H9 (cell line): ENCODE results near the gene PTK7. TPM values are rescaled to one million over a fixed set of nuclear protein-coding genes. Genes with fewer than 3 reads are reported as not detected.
A peak's percentile ranks its signal among the peaks of the same experiment; 100 is the strongest.
"Not testable (repeated sequence)": the region's sequence is repeated elsewhere in the genome, so short reads cannot be mapped to it uniquely, and the experiment has no call there.

ENCODE experiments used
- DNase-seq: peaks from one replicate; pipeline ENCODE4 v3.0.0-alpha.2; 2017
- H2AFZ ChIP-seq: one replicate; pipeline ENCODE4 v1.6.1; 2013; ENCODE audit warnings: mild to moderate bottlenecking, low read length, control low read depth, moderate library complexity
- H2AK5ac ChIP-seq: 2 replicates; pipeline ENCODE4 v1.6.1; 2013; ENCODE audit warnings: low read length, control low read depth, mixed read lengths; ENCODE audit not compliant: insufficient read length
- H2BK120ac ChIP-seq: one replicate; pipeline ENCODE4 v1.6.1; 2013; ENCODE audit warnings: low read depth, mild to moderate bottlenecking, low read length, control low read depth, inconsistent platforms; ENCODE audit not compliant: poor library complexity, severe bottlenecking
- H2BK12ac ChIP-seq: 2 replicates; pipeline ENCODE4 v1.6.1; 2013; ENCODE audit warnings: low read length, control low read depth, mixed read lengths, low read depth; ENCODE audit not compliant: insufficient read length
- H2BK15ac ChIP-seq: 2 replicates; pipeline ENCODE4 v1.6.1; 2013; ENCODE audit warnings: low read depth, low read length, control low read depth
- H2BK20ac ChIP-seq: one replicate; pipeline ENCODE4 v1.6.1; 2013; ENCODE audit warnings: low read depth, mild to moderate bottlenecking, low read length, control low read depth, inconsistent platforms; ENCODE audit not compliant: poor library complexity, severe bottlenecking
- H2BK5ac ChIP-seq: 2 replicates; pipeline ENCODE4 v1.6.1; 2013; ENCODE audit warnings: low read length, control low read depth, mixed read lengths; ENCODE audit not compliant: insufficient read length
- H3K14ac ChIP-seq: 2 replicates; pipeline ENCODE4 v1.6.1; 2013; ENCODE audit warnings: low read length, control low read depth; ENCODE audit not compliant: insufficient read depth
- H3K18ac ChIP-seq: 2 replicates; pipeline ENCODE4 v1.6.1; 2013; ENCODE audit warnings: low read depth, mild to moderate bottlenecking, mixed read lengths, low read length, control low read depth; ENCODE audit not compliant: insufficient read length
- H3K23ac ChIP-seq: 2 replicates; pipeline ENCODE4 v1.6.1; 2013; ENCODE audit warnings: low read length, control low read depth, mixed read lengths, low read depth; ENCODE audit not compliant: insufficient read length
- H3K23me2 ChIP-seq: 2 replicates; pipeline ENCODE4 v1.6.1; 2013; ENCODE audit warnings: low read depth, mild to moderate bottlenecking, mixed read lengths, low read length, control low read depth; ENCODE audit not compliant: insufficient read length, poor library complexity, severe bottlenecking
- H3K27ac ChIP-seq: 2 replicates; pipeline ENCODE4 v1.5.1; 2013; ENCODE audit warnings: low read length, control low read depth, mixed read lengths, low read depth; ENCODE audit not compliant: insufficient read length
- H3K27me3 ChIP-seq: 2 replicates; pipeline ENCODE4 v1.6.1; 2013; ENCODE audit warnings: low read length, control low read depth, inconsistent platforms; ENCODE audit not compliant: insufficient read depth
- H3K4ac ChIP-seq: 2 replicates; pipeline ENCODE4 v1.6.1; 2013; ENCODE audit warnings: low read depth, mild to moderate bottlenecking, control low read depth, inconsistent platforms, low read length, moderate library complexity
- H3K4me1 ChIP-seq: 2 replicates; pipeline ENCODE4 v1.6.1; 2013; ENCODE audit warnings: low read length, control low read depth, inconsistent platforms; ENCODE audit not compliant: insufficient read depth
- H3K4me2 ChIP-seq: 2 replicates; pipeline ENCODE4 v1.6.1; 2013; ENCODE audit warnings: low read length, control low read depth, mixed read lengths; ENCODE audit not compliant: insufficient read length, insufficient read depth
- H3K56ac ChIP-seq: 2 replicates; pipeline ENCODE4 v1.6.1; 2013; ENCODE audit warnings: low read depth, mild to moderate bottlenecking, mixed read lengths, low read length, control low read depth; ENCODE audit not compliant: insufficient read length
- H3K79me1 ChIP-seq: 2 replicates; pipeline ENCODE4 v1.6.1; 2013; ENCODE audit warnings: low read depth, mild to moderate bottlenecking, moderate library complexity, low read length, control low read depth, inconsistent platforms; ENCODE audit not compliant: insufficient read depth, poor library complexity, severe bottlenecking
- H3K79me2 ChIP-seq: 2 replicates; pipeline ENCODE4 v1.6.1; 2013; ENCODE audit warnings: low read length, control low read depth, inconsistent platforms; ENCODE audit not compliant: insufficient read depth
- H3K9ac ChIP-seq: 2 replicates; pipeline ENCODE4 v1.6.1; 2013; ENCODE audit warnings: low read length, control low read depth, mixed read lengths; ENCODE audit not compliant: insufficient read length; ENCODE audit errors: extremely low read depth
- H3K9me3 ChIP-seq: one replicate; pipeline ENCODE4 v1.6.1; 2013; ENCODE audit warnings: low read depth, low read length, inconsistent platforms; ENCODE audit not compliant: control insufficient read depth
- H3T11ph ChIP-seq: one replicate; pipeline ENCODE4 v1.6.1; 2013; ENCODE audit warnings: mild to moderate bottlenecking, low read length, control low read depth, inconsistent platforms
- H4K20me1 ChIP-seq: one replicate; pipeline ENCODE4 v1.6.1; 2013; ENCODE audit not compliant: control insufficient read depth, insufficient read length, insufficient read depth
- H4K5ac ChIP-seq: 2 replicates; pipeline ENCODE4 v1.6.1; 2013; ENCODE audit warnings: low read depth, mild to moderate bottlenecking, mixed read lengths, low read length, control low read depth; ENCODE audit not compliant: insufficient read length
- H4K8ac ChIP-seq: replicated peaks from 2 replicates; pipeline ENCODE4 v1.6.1; 2013; ENCODE audit warnings: low read length, control low read depth, mixed read lengths, low read depth; ENCODE audit not compliant: insufficient read length
- H4K91ac ChIP-seq: 2 replicates; pipeline ENCODE4 v1.6.1; 2013; ENCODE audit warnings: low read depth, mild to moderate bottlenecking, moderate library complexity, mixed read lengths, low read length, control low read depth; ENCODE audit not compliant: insufficient read length
- H3K27ac Mint-ChIP-seq, 3 experiments: 2 replicates in 2 of 3; 3 replicates in 1 of 3; pipeline ENCODE4 v1.8.0; 2020 to 2021; ENCODE audit warnings: mixed read lengths in 3 of 3, mild to moderate bottlenecking in 1 of 3, moderate library complexity in 1 of 3
- H3K27me3 Mint-ChIP-seq: 2 replicates; pipeline ENCODE4 v1.8.0; 2021; ENCODE audit warnings: low read depth, mild to moderate bottlenecking, moderate library complexity, mixed read lengths
- H3K36me3 Mint-ChIP-seq, 3 experiments: 2 replicates in 2 of 3; 3 replicates in 1 of 3; pipeline ENCODE4 v1.8.0; 2020 to 2021; ENCODE audit warnings: low read depth in 3 of 3, mixed read lengths in 3 of 3; ENCODE audit not compliant: insufficient read depth in 1 of 3
- H3K4me1 Mint-ChIP-seq, 2 experiments: 2 replicates each; pipeline ENCODE4 v1.8.0; 2020; ENCODE audit warnings: mixed read lengths in 2 of 2
- H3K4me3 Mint-ChIP-seq, 2 experiments: 2 replicates in 1 of 2; 3 replicates in 1 of 2; pipeline ENCODE4 v1.8.0; 2020 to 2021; ENCODE audit warnings: mild to moderate bottlenecking in 2 of 2, mixed read lengths in 2 of 2, moderate library complexity in 1 of 2
- H3K9me3 Mint-ChIP-seq, 2 experiments: 2 replicates in 1 of 2; 3 replicates in 1 of 2; pipeline ENCODE4 v1.8.0; 2020; ENCODE audit warnings: mild to moderate bottlenecking in 2 of 2, mixed read lengths in 2 of 2, moderate library complexity in 1 of 2
- CTCF ChIP-seq: fragments of 200-600 bp; sonication (generic); conservative IDR thresholded peaks from 3 replicates; pipeline ENCODE4 v1.8.0; 2021; ENCODE audit warnings: antibody characterized with exemption, mild to moderate bottlenecking
- WGBS: extraction: QIAGEN DNeasy Blood & Tissue Kit; methylation state at CpG from one replicate; pipeline ENCODE4 v1.1.7; 2013; ENCODE audit warnings: missing lambda C conversion rate, low lambda C conversion rate, mixed read lengths; ENCODE audit not compliant: insufficient read length; ENCODE audit errors: extremely low coverage; 5-methylcytosine and 5-hydroxymethylcytosine counted together
- total RNA-seq: library from RNA; stranded (reverse); gene quantifications from 2 replicates; pipeline ENCODE4 v1.2.1, GENCODE V29; 2021

The PTK7 gene
- total RNA-seq, 1 experiment from 2014 or later: 128 TPM

GRCh38 chr6:43040542-43041257 is 35.4 kb upstream of the PTK7 start:
- H4K8ac ChIP-seq: no peak overlapping the region
- H2BK15ac ChIP-seq: no peak overlapping the region
- no peak overlapping the region for H4K91ac ChIP-seq
- no peak overlapping the region for H2BK120ac ChIP-seq
- H2BK20ac ChIP-seq: no peak overlapping the region
- H3K18ac ChIP-seq: no peak overlapping the region
- H3K14ac ChIP-seq: no peak overlapping the region
- H3K56ac ChIP-seq: no peak overlapping the region
- Mint-ChIP-seq H3K4me1 (no peaks in the 10 kb centered on the region), H3K9me3 (no peaks in the 10 kb centered on the region; a peak in 1 of 5 replicates), H3K27ac (peak overlapping the region in 2 of 3 experiments; percentile 68 to 92; a peak in 2 of 7 replicates), H3K27me3 (no peaks in the 10 kb centered on the region; the same call in none of the 2 replicates), H3K36me3 (peaks cover 30 to 81% (median 76%) of the 10 kb centered on the region in 3 experiments), H3K4me3 (no peak overlapping the region; a peak in 2 of 5 replicates)
- peak; percentile 17 for DNase-seq
- H3K4me2 ChIP-seq: no peak overlapping the region
- no peaks in the 10 kb centered on the region for H3K79me2 ChIP-seq
- H3K9me3 ChIP-seq: no peaks in the 10 kb centered on the region
- no peaks in the 10 kb centered on the region for H3K4me1 ChIP-seq
- H4K5ac ChIP-seq: no peak overlapping the region
- no peak overlapping the region for H3K9ac ChIP-seq
- no peak for TF ChIP-seq CTCF
- no peaks in the 10 kb centered on the region for H3K23me2 ChIP-seq
- H3K4ac ChIP-seq: no peak overlapping the region
- H3T11ph ChIP-seq: no peak overlapping the region
- H3K23ac ChIP-seq: no peak overlapping the region
- H2BK5ac ChIP-seq: no peak overlapping the region
- H3K27me3 ChIP-seq: no peaks in the 10 kb centered on the region
- H2BK12ac ChIP-seq: no peak overlapping the region
- no peak overlapping the region for H3K27ac ChIP-seq
- no peak overlapping the region for H2AK5ac ChIP-seq
- H4K20me1 ChIP-seq: no peaks in the 10 kb centered on the region
- whole genome bisulfite sequencing: no CpG with 5 or more reads among the region's 18 CpGs
- no peak overlapping the region for H2AFZ ChIP-seq
- H3K79me1 ChIP-seq: no peaks in the 10 kb centered on the region

GRCh38 chr6:43041475-43041874 is 34.6 kb upstream of the PTK7 start:
- not testable (repeated sequence) for DNase-seq, H3K23me2 ChIP-seq, H2BK15ac ChIP-seq, H3K27me3 ChIP-seq, H3K9ac ChIP-seq, H3K27me3 Mint-ChIP-seq, H2BK5ac ChIP-seq, H3K79me2 ChIP-seq, H3K14ac ChIP-seq, H2AFZ ChIP-seq, H3K9me3 ChIP-seq, H4K5ac ChIP-seq, H3K23ac ChIP-seq, H3K4me2 ChIP-seq, H4K20me1 ChIP-seq, H3K4me1 ChIP-seq, H3K4me1 Mint-ChIP-seq, H4K91ac ChIP-seq, H4K8ac ChIP-seq, H2BK20ac ChIP-seq, H2BK120ac ChIP-seq, H3K4ac ChIP-seq, H3K27ac Mint-ChIP-seq, H3K27ac ChIP-seq, H3K56ac ChIP-seq, H2AK5ac ChIP-seq, H3T11ph ChIP-seq, H3K79me1 ChIP-seq, H3K4me3 Mint-ChIP-seq, H3K9me3 Mint-ChIP-seq, H2BK12ac ChIP-seq, H3K18ac ChIP-seq
- WGBS: no CpG with 5 or more reads among the region's 8 CpGs
- peaks cover 33 to 84% (median 83%) of the 10 kb centered on the region in 3 experiments for H3K36me3 Mint-ChIP-seq
